ENCODE results near the gene OCEL1.
"Not testable (repeated sequence)": the region's sequence is repeated elsewhere in the genome, so short reads cannot be mapped to it uniquely, and the experiment has no call there.

OCEL1 gene

GRCh38 chr19:17185590-17185989 is 40.4 kb upstream of the OCEL1 start (continued):
- TF ChIP-seq AEBP2 (tag by site-specific recombination; IDR thresholded peaks at IDR 0.05; ENCODE audit: borderline replicate concordance) (no peak), ZNF132 (tag by site-specific recombination; IDR thresholded peaks at IDR 0.05; ENCODE audit: borderline replicate concordance) (no peak), ZNF211 (tag by site-specific recombination; IDR thresholded peaks at IDR 0.05; ENCODE audit: low read depth) (no peak), ZNF248 (tag by site-specific recombination; IDR thresholded peaks at IDR 0.05) (no peak), ZNF2 (tag by site-specific recombination; IDR thresholded peaks at IDR 0.05) (no peak), INSM2 (tag by site-specific recombination; IDR thresholded peaks at IDR 0.05) (no peak)

- CTCF ChIA-PET = interaction anchor here (0.6 kb wide), 4 partner anchors 9 to 122 kb away, joined by 3 to 4 read pairs (median 4); no protein-coding TSS in a partner anchor
- not testable (repeated sequence) for H3K27ac ChIP-seq (ENCODE audit: extremely low read depth, low read depth, low read length); H3K9me3 ChIP-seq (ENCODE audit: control insufficient read depth, insufficient read depth, low read depth, low read length); H3K4me3 ChIP-seq (ENCODE audit: low read depth, low read length); H3K4me1 ChIP-seq (ENCODE audit: control insufficient read depth, insufficient read depth, low read length)
- peaks cover 3 to 52% of the 10 kb centered on the region in 2 experiments; a peak in 2 of 3 replicates for H3K36me3 ChIP-seq (ENCODE audit: control insufficient read depth in 2 of 2, insufficient read depth in 1 of 2, low read length in 2 of 2)
- POLR2A ChIA-PET = interaction anchor here (0.7 kb wide), 3 partner anchors 24 to 1581 kb away, joined by 4 to 9 read pairs (median 4); partner anchors contain the start of genes BABAM1 and USE1
Measured at GRCh38 chr19:17191736-17192135, 34.3 kb upstream of the OCEL1 start.

- CTCF ChIA-PET = no interaction called here
- H3K9me3 ChIP-seq (ENCODE audit: control insufficient read depth, insufficient read depth, low read depth, low read length) = no peaks in the 10 kb centered on the region
- peaks cover 3 to 50% of the 10 kb centered on the region in 2 experiments; a peak in 2 of 3 replicates for H3K36me3 ChIP-seq (ENCODE audit: control insufficient read depth in 2 of 2, insufficient read depth in 1 of 2, low read length in 2 of 2)
- TF ChIP-seq ZNF221 (tag by site-specific recombination; IDR thresholded peaks at IDR 0.05; ENCODE audit: borderline replicate concordance) = no peak
- no peak for TF ChIP-seq RBAK (tag by site-specific recombination; IDR thresholded peaks at IDR 0.05)
- TF ChIP-seq ZBTB8A (tag by site-specific recombination; IDR thresholded peaks at IDR 0.05) = no peak
- TF ChIP-seq ZNF280D (tag by site-specific recombination; IDR thresholded peaks at IDR 0.05) = no peak
- TF ChIP-seq ZNF560 (tag by site-specific recombination; IDR thresholded peaks at IDR 0.05; ENCODE audit: borderline replicate concordance) = no peak
- TF ChIP-seq ZNF768 (tag by site-specific recombination; IDR thresholded peaks at IDR 0.05) = no peak
- no peak for TF ChIP-seq ZNF501 (tag by site-specific recombination; IDR thresholded peaks at IDR 0.05)
- no peak for TF ChIP-seq ZFP3 (tag by site-specific recombination; IDR thresholded peaks at IDR 0.05; ENCODE audit: low read depth)
- no peak for TF ChIP-seq ATF2 (tag by site-specific recombination; IDR thresholded peaks at IDR 0.05; ENCODE audit: low read depth)
- TF ChIP-seq ZNF112 (tag by site-specific recombination; IDR thresholded peaks at IDR 0.05) = no peak
- no peak for TF ChIP-seq ZIC2 (tag by site-specific recombination; IDR thresholded peaks at IDR 0.05)
- TF ChIP-seq ZNF549 (tag by site-specific recombination; IDR thresholded peaks at IDR 0.05) = no peak
- TF ChIP-seq PRDM2 (tag by site-specific recombination; IDR thresholded peaks at IDR 0.05; ENCODE audit: borderline replicate concordance) = no peak
Measured at GRCh38 chr19:17192751-17193150, 33.3 kb upstream of the OCEL1 start.

More at GRCh38 chr19:17192751-17193150, 33.3 kb upstream of the OCEL1 start:
- Histone ChIP-seq H3K4me3 (ENCODE audit: low read depth, low read length) (no peak overlapping the region), H3K4me1 (ENCODE audit: control insufficient read depth, insufficient read depth, low read length) (no peaks in the 10 kb centered on the region), H3K27ac (ENCODE audit: extremely low read depth, low read depth, low read length) (no peak overlapping the region)
- POLR2A ChIA-PET = no interaction called here

Data from HEK293 (cell line).